Hepatocyte (in vitro differentiated cells): ENCODE data around the gene PLCG1.
A peak's percentile ranks its signal among the peaks of the same experiment; 100 is the strongest.

ENCODE experiments used
- EZH2phosphoT487 ChIP-seq: fragments of 200-600 bp; sonication (generic); IDR thresholded peaks from one replicate; pipeline ENCODE4 v1.6.1; 2018; ENCODE audit warnings: antibody characterized with exemption, mild to moderate bottlenecking, low read depth, moderate library complexity; ENCODE audit not compliant: unreplicated experiment, severe bottlenecking
- TF ChIP-seq, protein P1 (sequence below): fragments of 200-600 bp; sonication (generic); IDR thresholded peaks from 2 replicates; pipeline ENCODE4 v1.5.1; 2016; ENCODE audit warnings: antibody characterized with exemption, mild to moderate bottlenecking; ENCODE audit not compliant: poor library complexity

DNA sequence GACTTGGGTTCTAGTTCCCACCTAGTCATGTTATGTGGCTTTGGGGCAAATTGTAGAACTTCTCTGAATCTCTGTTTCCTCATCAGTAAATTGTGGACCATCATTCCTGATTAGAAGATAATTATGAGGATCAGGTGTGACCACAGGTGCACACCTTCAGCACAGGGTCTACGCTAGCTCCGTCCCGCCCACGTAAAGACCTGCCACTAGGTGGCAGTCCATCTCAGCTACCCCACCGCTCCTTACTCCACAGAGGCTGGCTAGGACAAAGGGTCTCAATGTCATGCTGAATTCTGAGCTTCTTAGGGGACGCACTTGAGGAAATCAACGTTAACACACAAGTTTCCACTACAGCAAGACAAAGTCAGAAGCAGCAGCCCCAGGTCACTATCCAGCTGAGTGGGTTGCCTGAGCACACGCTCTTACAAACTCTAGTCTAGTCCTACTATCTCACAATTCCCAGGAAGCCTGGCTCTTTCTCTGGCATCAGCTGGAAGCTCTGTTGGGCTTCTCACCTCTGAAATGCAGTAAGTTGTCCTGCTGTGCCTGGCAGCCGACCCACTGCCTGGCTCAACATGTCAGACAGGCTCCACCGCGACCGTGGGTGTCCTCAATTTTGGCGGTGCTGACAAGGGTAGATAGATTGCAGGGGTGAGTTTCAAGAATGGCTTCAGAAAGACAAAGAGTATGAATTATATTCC is 2.0 kb upstream of the PLCG1 start:
- TF ChIP-seq, protein P1, sequence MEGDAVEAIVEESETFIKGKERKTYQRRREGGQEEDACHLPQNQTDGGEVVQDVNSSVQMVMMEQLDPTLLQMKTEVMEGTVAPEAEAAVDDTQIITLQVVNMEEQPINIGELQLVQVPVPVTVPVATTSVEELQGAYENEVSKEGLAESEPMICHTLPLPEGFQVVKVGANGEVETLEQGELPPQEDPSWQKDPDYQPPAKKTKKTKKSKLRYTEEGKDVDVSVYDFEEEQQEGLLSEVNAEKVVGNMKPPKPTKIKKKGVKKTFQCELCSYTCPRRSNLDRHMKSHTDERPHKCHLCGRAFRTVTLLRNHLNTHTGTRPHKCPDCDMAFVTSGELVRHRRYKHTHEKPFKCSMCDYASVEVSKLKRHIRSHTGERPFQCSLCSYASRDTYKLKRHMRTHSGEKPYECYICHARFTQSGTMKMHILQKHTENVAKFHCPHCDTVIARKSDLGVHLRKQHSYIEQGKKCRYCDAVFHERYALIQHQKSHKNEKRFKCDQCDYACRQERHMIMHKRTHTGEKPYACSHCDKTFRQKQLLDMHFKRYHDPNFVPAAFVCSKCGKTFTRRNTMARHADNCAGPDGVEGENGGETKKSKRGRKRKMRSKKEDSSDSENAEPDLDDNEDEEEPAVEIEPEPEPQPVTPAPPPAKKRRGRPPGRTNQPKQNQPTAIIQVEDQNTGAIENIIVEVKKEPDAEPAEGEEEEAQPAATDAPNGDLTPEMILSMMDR, result peak; percentile 62
- no peak for TF ChIP-seq EZH2phosphoT487
